Measurements from ENCODE around the gene EDN2.

GRCh38 chr1:41434748-41435449 lies 49.6 kb downstream of the EDN2 start:
- TF ChIP-seq CTCF (conservative IDR thresholded peaks at IDR 0.05; ENCODE audit: low read length): no peak
- TF ChIP-seq EZH2phosphoT487 (IDR thresholded peaks at IDR 0.05; ENCODE audit: borderline replicate concordance): no peak
